Erythroblast (primary cell): Measurements from ENCODE around the gene TNIK.

Experiments used
- GATA1 ChIP-seq: IDR thresholded peaks from 2 replicates; pipeline ENCODE4 v1.6.1; 2011; ENCODE audit warnings: low read depth, mild to moderate bottlenecking, control low read depth, low read length, moderate library complexity
- POLR2A ChIP-seq: IDR thresholded peaks from 2 replicates; pipeline ENCODE4 v1.6.1; 2011; ENCODE audit warnings: mild to moderate bottlenecking, low read length

DNA sequence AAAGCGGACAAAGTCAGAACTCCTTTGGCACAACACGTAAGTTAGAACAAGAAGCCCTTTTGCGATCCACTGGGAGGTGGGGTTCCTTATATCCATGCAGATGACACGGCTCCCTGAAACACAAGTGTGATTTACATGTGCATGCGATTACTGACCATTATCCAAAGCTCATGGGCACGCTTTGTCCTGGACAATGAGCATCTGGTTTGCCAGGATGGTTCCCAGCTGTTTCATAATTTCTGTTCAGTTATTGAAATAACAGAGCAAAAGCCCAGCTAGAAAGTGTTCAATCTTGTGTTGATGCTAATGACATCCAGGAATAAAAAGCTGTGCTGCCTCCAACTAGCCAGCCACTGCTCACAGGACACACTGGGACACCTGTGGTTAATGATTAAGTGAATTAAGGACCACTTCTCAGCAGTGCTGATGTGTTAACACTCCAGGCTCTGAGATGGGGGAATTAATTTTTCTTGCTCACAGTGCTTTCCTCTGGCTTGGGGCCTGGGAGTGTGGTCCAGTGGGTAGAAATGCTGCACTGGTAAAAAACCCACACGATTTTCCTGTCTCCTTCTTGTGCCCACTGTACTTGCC lies 310.6 kb downstream of the TNIK start:
- no peak for TF ChIP-seq POLR2A
- no peak for TF ChIP-seq GATA1
